DMS114 treated with DMSO at 0.1 percent for 48 hours (cell line): ENCODE measurements around the gene CPT1B.
"Not testable (repeated sequence)": the region's sequence is repeated elsewhere in the genome, so short reads cannot be mapped to it uniquely, and the experiment has no call there.

ENCODE experiments used
- DNase-seq: peaks from one replicate; lab custom pipeline; 2025; ENCODE audit not compliant: unreplicated experiment; lab: John Stamatoyannopoulos, UW

Gene CPT1B

GRCh38 chr22:50610041-50610451, 31.8 kb upstream of the CPT1B start:
- DNase-seq: no peak

- DNase-seq: no peak
These were observed 31.4 kb upstream of the CPT1B start for GRCh38 chr22:50609599-50609998.

- no peak for DNase-seq
These were observed 30.8 kb upstream of the CPT1B start for GRCh38 chr22:50608996-50609395.

DNA sequence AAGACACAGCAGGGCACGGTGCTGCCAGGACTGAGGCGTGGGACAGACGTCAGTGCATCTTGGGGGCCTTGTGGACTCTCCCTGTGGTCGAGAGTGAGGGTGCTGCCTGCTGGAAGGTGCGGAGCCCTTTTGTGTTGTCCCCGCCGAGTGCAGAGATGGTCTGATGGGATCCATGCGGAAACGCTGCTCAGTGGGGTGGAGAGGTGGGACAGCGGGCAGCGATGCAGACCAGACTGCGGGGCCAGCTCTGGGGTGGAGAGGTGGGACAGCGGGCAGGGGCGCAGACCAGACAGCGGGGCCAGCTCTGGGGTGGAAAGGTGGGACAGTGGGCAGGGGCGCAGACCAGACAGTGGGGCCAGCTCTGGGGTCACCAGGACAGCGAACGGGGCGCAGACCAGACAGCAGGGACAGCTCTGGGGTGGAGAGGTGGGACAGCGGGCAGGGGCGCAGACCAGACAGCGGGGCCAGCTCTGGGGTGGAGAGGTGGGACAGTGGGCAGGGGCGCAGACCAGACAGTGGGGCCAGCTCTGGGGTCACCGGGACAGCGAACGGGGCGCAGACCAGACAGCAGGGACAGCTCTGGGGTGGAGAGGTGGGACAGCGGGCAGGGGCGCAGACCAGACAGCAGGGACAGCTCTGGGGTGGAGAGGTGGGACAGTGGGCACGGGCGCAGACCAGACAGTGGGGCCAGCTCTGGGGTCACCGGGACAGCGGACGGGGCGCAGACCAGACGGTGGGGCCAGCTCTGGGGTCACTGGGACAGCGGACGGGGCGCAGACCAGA, 30.0 kb upstream of the CPT1B start:
- DNase-seq: not testable (repeated sequence)

DNA sequence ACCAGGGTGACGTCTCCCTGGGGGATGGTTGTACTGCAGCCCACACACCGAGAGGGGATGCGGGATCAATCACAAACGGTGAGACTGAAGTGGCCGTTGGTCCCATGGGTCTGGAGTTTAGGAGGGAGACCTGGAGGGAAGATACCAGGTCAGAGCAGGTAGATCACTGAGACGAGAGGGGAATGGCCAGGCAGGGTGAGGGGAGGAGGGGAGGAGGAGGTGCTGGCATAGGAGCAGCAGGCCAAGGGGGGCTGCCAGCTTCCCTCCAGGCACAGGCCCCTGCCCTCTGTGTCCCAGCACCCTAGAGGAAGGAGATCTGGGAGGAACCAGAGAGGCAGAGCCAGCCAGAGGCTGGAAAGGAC, 29.4 kb upstream of the CPT1B start:
- no peak for DNase-seq

DNA sequence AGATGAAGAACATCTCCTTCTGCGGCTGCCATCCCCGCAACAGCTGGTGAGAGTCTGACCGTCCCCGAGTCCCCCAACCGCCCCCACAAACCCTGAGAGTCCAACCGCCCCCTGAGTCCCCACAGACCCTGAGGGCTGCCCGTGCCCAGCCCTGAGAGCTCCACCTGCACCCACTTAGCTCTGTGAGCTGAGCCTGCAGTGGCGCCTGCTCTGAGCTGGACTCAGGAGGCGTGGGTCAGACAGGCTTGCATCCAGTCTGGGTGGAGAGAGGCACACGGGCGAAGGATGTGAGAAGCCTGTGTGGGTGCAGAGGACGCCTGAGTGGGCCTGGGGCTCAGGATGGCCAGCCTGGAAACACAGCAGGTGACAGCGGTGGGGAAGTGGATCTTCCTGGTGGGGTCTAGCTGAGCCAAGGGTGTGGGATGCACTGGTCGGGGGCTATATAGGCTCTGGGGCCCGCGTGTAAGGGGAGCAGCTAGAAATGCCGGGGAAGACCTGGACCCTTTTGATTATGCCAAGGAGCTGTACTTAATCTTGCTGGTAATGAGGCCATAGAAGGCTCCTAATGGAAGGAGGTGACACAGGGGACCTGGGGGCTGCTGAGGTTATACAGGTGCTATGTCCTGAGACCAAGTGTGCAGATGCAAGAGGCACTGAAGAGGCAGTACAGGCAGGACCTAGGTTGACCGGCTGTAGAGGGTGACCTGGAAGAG, 28.9 kb upstream of the CPT1B start:
- DNase-seq: no peak

DNA sequence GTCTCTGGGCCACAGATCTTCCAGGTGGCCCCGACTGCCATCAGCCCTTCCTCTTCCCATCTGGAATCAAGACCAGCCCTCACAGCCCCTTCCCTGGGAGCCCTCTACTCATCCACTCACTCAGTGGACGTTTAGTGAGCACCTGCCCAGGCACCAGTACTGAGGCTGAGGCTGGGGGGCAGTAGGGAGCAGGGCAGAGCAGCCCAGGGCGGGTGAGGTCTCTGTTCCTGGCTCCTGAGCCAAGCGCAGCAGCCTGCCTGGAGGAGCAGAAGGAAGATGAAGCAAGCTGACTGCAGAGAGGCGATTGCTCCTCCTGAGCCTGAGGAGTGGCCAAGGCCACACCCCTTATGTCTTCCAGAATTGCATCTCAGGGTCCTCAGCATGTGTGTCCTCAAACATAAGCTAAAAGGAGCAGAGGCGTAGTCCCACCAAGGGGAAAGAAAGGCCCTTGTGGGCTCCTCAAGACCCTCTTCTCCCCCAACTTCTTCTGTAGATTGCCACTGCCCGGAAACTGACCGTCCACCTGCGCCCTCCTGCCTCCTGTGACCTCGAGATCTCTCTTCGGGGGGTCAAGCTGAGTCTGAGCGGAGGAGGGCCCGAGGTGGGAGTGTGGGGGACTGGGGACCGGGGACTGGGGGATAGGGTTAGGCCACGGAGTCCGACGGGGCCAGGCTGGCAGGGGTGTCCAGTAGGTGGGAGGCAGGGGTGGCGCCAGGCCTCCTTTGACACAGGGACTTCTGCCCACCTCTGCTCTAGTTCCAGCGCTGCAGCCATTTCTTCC, 28.1 kb upstream of the CPT1B start:
- DNase-seq: no peak

GRCh38 chr22:50605613-50606074, 27.4 kb upstream of the CPT1B start:
- DNase-seq: no peak

DNA sequence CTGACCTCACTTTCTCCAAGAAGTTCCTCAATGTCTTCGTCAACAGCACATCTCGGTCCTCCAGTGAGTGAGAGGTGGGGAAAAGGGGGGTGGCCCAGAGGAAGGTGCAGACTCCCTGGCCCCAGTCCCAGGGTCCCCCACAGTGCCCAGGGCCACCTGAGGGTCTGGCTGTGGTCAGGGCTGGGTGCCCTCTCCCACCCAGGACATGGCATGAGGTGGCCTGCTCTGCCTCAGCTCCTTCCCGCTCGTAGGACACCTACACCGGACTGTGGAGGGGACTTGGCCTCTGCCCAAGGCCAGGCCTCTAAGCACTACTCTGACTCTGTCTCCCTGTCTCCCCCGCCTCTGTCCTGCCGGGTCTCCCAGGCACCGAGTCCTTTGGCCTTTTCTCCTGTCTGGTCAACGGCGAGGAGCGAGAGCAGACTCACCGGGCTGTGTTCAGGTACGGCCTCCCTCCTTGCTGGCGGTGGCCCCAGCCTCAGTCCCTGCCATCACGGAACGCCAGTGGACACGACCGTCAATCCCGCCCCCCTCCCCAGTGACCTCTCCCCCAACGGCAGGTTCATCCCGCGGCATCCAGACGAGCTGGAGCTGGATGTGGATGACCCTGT, 26.9 kb upstream of the CPT1B start:
- DNase-seq: no peak

- DNase-seq: no peak
These were observed 26.2 kb upstream of the CPT1B start for GRCh38 chr22:50604256-50605001.

DNA sequence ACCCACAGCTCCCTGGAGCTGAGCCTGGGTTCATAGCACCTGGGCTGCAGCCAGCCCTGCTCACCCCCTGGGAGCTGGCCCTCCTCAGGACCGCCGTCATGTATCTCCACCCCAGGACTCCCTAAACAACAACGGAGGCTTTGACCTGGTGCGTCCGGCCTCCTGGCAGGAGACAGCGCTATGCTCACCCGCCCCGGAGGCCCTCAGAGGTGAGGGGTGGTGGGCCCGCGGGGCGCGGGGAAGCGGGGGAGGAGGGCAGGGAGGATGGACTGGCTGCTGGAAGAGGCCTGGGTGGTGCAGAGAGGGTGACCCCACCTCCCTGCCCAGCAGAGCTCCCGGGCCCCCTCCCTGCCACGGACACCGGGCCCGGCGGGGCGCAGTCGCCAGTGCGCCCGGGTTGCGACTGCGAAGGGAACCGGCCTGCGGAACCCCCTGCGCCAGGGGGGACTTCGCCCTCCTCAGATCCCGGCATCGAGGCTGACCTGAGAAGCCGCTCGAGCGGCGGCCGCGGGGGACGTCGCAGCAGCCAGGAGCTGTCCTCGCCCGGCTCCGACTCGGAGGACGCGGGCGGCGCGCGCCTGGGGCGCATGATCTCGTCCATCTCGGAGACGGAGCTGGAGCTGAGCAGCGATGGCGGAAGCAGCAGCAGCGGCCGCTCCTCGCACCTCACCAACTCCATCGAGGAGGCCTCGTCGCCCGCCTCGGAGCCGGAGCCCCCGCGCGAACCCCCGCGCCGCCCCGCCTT, 25.5 kb upstream of the CPT1B start:
- DNase-seq: no peak

DNA sequence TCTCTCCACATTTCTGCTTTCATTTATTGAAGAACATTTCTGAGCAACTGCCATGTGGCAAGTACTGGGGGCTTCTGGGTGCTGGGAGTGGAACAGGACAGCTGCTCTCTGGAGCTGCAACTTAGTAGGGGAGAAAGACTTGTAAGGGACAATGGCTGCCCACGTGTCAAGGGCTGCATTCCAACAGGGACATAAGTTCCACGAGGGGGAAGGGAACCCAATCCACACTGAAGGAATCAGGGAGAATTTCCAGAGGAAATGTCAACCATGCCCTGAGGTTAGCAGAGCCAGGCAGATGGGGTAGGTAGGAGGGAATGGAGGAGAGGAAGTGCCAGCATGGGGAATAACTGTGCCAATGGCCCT, 24.1 kb upstream of the CPT1B start:
- DNase-seq: no peak

GRCh38 chr22:50601669-50602337, 23.6 kb upstream of the CPT1B start:
- no peak for DNase-seq

DNA sequence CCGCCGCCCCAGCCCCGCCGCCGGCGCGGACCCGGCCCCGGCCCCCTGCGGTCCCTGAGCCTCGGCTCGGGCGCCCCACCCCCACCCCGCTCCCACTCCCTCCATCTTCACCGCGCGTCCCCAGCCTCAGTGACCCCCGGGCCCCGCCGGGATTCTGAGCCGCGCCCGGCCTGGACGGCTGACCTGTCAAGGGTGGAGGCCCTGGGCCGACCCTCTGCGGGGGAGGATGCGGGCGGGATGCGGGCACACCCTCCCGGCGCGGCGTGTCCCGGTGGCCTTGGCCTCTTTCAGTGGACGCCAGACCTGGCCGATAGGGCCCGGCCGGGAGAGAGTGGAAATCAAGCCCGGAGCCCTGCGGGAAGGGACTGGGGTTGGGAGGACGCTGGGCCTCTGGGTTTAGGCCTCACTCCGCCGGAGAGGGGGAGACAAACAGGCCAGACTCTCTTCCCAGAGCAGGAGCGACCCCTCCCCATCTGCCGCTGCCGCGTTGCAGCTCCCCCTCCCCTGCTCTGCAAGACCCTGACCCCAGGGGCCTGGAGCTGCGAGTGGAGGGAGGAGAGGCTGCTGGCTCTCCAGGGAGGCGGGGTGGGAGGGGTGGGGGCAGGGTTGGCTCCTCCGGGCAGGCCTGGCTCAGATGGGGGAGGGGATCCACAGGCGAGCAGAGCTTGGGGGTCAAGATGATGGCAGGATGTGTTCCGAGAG, 22.9 kb upstream of the CPT1B start:
- DNase-seq: no peak

DNA sequence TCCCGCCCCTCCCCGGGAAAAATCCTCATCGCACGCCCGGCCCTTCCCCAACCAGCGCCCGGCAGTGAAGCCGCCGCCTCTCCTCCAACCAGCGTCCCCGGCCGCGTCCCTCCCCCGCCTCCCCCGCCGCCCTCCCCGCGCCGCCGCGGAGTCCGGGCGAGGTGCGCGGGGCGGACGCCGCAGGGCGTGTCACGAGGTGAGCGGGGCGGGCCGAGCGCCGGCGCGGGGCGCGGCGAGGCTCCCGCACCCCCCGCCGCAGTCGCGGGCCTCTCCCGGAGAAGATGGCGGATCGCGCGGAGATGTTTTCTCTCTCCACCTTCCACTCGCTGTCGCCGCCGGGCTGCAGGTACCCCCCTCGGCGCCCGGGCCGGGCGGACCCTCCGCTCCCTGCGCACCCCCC, 22.3 kb upstream of the CPT1B start, which contains the start of gene MAPK8IP2:
TSS of gene MAPK8IP2 (plus strand) at position 256 of the 400 bp plus-strand sequence. CDS start at position 282, 26 bp downstream.
- DNase-seq: no peak

DNA sequence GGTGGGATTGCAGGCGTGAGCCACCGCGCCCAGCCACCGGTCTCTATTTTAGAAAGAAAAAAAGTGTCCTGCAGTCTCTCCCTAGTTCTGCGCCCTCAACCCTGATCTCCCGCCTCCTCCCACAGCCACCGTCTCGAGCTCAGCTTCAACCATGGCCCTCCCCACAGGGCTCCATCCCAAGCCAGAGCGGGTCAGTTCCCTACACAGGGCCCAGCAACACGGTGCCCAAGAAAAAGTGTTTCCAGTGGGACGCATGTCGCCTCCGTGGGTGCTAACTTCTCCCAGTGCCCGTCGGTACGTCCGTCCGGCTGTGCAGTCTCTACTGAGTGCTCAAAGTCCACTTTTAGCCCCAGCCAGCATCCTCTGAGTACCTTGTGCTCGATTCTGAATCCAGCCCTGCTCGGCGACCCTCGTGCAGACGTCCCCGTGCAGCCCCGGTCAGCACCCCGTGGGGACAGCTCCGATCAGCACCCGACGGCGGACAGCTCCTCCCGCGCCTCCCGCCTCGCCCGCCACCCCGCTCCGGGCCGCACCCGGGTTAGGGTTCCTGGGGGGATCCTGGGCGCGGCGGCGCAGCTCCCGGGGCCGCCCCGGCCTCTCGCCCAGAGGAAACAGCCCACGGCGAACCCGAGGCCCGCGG, 21.7 kb upstream of the CPT1B start:
- no peak for DNase-seq

GRCh38 chr22:50597097-50597496, 18.9 kb upstream of the CPT1B start:
- DNase-seq: no peak

DNA sequence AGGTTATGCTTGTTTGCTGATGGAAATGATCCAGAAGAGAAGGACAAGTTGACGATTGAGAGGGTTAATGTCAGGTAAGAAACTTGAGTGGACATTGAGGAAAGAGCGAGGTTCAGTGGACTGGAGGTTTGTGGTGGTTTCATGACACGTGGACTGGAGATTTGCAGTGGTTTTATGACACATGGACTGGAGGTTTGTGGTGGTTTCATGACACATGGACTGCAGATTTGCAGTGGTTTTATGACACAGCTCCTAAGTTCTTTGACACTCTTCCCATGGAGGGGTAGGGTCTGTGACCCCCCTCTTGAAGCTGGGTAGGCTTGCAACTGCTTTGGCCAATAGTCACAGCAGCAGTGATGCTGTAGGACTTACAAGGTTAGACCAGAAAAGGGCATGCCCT, 17.0 kb upstream of the CPT1B start:
- DNase-seq: no peak
